ENCODE measurements around the gene WIZ.

WIZ gene

DNA sequence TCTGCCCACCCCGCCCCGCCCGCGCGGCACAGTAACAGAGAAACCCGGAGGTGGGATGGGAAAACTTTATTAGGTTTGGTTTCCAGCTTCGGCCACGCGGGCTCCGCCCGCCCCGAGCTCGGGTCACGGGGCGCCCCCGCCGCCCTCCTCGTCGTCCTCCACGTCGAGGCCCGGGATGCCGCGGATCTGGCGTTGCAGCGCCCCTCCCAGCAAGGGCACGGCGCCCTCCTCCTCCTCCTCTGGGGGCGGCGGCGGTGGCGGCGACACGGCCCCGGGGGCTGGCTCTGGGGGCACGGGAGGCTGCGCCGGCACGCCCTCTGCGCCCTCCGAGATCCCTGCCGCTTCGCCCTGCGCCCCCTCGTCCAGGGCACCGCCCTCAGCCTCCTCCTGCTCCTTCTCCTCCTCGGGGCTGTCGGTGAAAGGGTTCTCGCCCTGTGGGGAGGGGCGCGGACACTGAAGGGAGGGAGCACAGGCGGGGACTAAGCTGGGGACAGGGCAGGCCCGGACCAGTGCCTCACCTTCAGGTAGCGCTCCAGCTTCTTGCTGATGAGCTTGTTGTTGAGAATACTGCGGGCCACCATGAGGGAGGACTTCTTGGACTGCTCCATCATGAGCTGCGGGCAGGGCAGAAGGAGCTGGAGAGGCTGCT is 69.6 kb downstream of the WIZ start:
- DNase-seq (ENCODE audit: insufficient read length, low spot score) (no peak), FAIRE-seq (no peak)

DNA sequence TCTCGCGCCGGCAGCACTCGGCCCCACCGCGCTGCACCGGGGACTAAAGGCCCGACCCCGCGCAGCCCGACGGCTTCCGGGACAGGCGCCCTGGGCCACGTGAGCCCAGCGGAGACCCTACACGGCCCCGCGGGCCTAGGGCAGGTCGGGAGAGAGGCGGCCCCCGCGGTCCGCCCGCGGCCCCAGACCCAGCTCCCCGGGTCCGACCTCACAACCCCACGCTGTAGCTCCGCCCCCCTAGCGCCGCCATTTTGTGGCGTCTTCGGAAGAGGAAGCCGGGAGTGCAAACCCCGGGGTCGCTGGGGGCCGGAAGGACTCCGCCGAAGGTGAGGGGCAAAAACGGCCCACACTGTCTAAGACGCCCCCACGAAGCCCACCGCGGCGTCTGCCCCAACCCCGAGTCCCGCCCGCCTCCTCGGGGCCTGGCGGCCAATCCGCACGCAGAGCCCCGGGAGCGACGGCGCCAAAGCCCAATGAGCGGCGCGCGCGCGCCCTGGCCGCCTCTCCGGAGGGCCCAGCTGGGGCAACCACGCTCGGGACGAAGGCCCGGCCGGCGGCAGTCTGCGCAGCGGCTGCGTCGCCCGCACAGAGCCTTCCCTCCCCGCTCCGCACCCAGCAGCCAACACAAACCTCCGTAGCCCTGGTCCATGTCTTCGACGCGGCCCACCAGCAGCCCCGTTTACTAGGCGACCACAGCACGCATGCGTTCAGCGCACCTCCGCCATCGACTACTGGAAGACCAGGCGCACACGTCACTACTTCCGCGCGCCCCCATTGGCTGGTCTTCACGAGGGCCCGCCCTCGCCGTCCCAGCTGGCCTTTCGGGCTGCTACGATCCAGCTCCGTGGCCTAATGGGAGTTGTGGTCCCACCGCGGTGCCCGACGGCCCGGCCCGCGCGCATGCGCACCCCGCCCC is 70.4 kb downstream of the WIZ start, which contains the start of gene AKAP8:
TSS of gene AKAP8 (minus strand) at position 705 of the 916 bp plus-strand sequence. CDS start at position 649, 56 bp downstream.
- FAIRE-seq: peak; percentile 96
- peak; percentile 96 for DNase-seq (ENCODE audit: insufficient read length, low spot score)

DNA sequence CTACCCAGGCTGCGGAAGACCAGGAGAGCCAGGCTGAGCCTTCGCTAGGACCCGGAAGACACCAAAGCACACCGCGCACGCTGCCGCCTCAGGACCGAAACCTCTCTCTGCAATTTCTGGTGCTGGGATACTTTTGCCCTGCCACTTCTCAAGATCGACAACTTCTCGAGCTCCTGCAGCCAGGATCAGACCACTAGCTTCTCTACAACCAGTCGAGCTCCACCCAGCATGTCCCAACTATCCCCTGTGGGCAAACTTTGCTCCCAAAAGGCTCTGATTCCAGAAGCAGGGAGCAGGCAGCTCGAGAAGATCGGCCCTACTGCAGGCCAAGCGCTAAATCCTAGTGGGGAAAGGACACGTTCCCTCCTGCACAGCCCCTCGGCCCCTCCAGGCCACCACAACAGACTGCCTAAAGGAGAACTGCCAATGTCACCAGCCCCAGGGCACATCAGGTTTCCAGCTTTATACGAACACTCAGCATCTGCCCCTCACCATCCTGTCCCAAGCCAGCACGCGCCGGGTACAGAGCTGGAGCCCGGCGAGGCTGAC is 71.1 kb downstream of the WIZ start:
- peak; percentile 92 for FAIRE-seq
- peak; percentile 81 for DNase-seq (ENCODE audit: insufficient read length, low spot score)

DNA sequence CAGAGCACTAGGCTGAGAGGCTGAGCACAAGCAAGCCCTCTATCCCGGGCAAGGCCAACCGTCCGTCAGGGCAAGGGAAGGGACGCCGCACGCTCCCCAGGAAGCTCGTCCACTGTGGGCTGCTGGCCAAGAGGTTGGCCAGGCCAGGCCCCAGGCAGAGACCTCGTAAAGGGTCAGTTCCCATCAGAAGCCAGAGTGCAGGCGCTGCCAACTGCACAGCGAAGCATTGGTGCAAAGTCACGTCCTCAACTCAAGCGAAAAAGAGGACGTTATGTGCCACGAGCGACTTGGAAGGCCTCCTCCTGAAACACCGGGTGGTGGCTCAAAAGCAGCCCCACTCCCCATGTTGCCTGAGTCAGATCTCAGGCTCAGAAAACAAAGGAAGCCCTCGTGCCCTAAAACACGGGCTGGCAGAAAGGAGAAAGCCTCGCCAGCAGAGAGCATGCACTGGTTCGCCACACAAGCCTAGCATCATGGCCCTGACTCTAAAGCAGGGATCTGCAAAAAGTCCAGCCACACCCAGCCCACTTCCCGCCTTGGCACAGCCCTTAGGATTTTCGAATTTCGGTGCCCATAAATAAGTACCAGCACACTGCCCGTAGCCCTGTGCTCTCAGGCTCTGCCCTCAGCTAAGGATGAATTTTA is 74.8 kb downstream of the WIZ start:
- FAIRE-seq (no peak), DNase-seq (ENCODE audit: insufficient read length, low spot score) (no peak)

DNA sequence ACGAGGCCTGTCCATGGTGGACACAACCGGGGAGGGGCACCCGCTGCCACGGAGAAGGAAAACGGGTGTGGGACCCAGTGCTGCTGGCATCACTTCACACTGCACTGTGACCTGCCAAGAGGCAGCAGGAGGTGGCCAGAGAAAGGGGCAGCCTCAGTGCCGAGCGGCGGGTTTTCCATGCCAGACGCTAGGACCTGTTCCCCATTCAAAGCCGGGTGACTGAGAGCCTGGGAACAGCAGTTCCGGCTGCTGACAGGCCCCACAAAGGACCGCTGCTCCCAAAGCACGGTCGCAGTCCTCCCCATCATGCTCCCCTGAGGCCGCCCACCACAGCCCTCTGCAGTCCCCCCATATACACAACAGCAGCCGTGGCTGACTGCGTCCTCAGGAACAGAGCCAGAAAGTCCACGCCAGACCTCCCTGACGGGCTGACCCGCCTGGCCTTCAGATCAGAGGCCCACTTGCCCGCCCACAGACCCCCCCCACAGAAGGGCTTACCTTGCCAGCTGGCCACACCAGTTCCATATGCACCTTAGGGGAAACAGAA is 75.6 kb downstream of the WIZ start:
- DNase-seq (ENCODE audit: insufficient read length, low spot score) (no peak), FAIRE-seq (no peak)

DNA sequence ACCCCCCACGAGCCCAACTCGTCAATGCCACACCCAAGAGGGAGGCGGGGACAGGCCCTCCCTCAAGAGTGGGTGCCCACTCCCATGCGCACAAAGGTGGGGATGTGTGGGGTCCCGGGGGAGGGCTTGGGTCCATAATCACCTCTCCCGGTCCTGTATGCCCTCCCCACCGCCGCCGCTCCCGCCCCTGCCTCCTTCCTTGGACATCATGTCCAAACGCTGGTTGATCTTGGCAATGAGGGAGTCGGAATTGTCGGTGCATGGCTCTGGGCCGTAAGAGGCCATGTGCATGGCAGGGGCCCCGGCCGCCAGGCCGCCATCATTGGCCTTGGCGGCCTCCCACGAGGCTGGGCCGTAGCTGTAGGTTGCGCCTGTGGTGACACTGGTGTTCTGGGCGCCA is 76.1 kb downstream of the WIZ start:
- FAIRE-seq (no peak), DNase-seq (ENCODE audit: insufficient read length, low spot score) (no peak)

DNA sequence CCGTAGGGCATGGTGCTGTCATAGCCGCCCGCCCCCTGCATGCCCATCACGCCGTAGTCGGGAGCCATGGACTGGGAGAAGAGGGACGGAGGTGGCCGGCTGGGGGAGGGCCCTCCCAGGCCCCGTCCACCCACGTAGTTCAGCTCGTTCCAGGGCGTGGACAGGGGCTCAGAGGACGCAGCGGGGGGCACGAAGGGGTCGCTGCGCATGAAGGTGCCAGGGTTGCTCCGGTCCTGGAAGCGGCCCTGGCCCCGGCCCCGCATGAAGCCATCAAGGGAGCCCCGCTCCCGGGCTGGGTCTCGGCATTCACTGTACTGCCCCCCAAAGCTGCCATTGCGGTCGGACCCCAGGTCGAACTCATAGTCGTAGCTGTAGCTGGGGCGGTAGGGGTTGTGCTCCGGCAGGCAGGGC is 76.9 kb downstream of the WIZ start:
- DNase-seq (ENCODE audit: insufficient read length, low spot score) (no peak), FAIRE-seq (no peak)

DNA sequence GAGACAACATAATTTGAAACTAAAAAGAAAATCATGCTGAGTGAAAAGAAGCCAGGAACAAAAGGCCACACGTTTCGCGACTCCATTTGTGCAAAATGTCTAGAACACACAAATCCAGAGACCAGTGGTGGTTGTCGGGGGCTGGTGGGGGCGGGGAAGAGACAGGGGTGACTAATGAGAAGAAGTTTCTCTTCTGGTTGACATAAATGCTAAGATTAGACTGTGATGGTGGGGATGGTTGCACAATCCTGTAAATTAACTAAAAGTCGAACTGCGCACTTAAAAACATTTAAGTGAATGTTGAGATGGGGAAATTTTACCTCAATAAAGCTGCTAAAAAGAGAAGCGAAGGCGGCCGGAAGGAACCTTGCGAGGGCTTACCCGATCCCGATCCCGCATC is 77.3 kb downstream of the WIZ start:
- FAIRE-seq (no peak), DNase-seq (ENCODE audit: insufficient read length, low spot score) (no peak)

DNA sequence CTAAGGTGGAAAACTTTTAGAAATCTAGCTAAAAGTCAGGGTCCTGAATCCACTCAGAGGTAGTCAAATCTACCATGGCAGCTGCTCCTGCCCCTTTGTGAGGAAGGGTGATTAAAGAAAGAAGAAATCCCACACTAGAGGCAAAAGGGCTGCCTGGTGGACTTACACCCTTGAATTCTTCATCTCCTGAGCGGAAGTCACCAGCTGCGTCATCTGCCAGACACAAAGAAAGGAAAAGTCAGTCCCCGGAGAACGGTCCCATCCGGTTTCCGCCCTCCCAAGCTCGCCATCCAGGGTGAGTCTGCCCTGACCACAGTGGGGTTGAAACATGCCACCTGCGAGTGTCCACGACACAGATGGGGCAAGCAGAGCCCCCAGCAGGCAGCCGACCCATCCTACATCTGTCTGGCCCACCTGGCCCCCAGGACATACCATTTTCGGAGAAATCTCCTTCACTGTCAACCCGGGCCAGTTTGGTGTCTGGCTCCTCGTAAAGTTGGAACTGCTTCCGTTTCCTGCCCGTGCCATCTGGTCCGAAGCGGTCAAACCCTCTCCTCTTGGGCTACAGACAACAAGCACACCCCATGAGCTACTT is 77.9 kb downstream of the WIZ start:
- DNase-seq (ENCODE audit: insufficient read length, low spot score): no peak
- FAIRE-seq: no peak

DNA sequence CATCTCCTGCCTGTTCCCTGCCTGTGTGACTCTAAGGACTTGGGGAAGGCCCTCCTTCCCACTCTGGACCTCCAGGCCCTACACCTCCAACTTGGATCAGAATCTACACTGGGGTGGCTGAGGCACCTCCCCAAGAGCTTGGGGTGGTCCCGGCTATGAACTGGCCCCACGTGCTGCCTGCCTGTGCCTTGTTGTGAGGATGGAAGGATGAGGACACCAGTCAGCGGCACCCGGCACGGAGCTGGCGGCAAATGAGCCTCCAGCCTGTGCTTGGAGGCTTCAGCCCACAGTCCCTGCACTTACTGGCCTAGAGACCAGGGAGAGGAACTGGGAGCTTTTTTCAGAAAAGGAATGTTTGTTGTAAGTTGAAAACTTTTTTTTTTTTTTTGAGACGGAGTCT is 78.6 kb downstream of the WIZ start:
- no peak for FAIRE-seq
- DNase-seq (ENCODE audit: insufficient read length, low spot score): no peak

Measured in GM19239 (cell line).